GM12875 (cell line): ENCODE data around the gene CASP8.

Experiments used
- H3K4me3 ChIP-seq: one replicate; pipeline ENCODE4 v1.5.1; 2011; ENCODE audit warnings: low read depth, low read length, control low read depth
- TF ChIP-seq, protein P1 (sequence below): IDR thresholded peaks from 2 replicates; pipeline ENCODE4 v1.5.1; 2011; ENCODE audit warnings: low read depth, mild to moderate bottlenecking, control low read depth, inconsistent platforms, low read length, moderate library complexity, borderline replicate concordance; ENCODE audit not compliant: insufficient read depth

Gene CASP8

DNA sequence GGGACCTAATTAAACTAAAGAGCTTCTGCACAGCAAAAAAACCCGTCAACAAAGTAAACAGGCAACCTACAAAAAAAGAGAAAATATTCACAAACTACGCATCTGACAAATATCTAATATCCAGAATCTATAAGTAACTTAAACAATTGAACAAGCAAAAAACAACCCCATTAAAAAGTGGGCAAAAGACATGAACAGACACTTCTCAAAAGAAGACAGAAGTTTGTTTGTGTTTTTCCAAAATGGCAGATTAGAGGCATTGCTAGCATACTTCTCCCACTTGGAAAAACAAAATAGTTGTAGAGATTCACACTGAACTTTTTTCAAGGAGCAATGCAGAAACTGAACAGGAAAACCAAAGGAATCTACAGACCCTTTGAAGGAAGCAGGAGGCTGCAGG lies 59.2 kb downstream of the CASP8 start:
- H3K4me3 ChIP-seq, result no peak overlapping the region
- TF ChIP-seq, protein P1, sequence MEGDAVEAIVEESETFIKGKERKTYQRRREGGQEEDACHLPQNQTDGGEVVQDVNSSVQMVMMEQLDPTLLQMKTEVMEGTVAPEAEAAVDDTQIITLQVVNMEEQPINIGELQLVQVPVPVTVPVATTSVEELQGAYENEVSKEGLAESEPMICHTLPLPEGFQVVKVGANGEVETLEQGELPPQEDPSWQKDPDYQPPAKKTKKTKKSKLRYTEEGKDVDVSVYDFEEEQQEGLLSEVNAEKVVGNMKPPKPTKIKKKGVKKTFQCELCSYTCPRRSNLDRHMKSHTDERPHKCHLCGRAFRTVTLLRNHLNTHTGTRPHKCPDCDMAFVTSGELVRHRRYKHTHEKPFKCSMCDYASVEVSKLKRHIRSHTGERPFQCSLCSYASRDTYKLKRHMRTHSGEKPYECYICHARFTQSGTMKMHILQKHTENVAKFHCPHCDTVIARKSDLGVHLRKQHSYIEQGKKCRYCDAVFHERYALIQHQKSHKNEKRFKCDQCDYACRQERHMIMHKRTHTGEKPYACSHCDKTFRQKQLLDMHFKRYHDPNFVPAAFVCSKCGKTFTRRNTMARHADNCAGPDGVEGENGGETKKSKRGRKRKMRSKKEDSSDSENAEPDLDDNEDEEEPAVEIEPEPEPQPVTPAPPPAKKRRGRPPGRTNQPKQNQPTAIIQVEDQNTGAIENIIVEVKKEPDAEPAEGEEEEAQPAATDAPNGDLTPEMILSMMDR, result no peak

DNA sequence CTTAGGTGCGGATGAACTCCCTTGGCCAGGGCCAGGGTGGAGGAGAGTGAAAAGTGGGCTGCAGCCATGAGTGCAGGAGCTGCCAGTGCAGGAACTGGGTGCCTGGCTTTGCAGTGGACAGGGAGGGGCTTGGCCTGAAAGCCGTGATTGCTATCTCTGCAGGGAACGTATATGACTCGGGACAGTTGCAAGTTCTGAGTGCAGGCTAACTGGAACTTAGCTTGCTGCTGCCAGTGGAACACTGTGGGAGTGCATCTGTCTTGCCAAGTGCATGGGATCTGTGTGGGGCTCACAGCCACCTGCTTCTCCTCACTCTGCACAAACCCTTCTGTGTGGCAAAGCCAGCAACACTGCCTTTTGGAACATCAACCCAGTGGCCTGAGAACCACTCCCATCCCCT lies 59.9 kb downstream of the CASP8 start:
- no peak overlapping the region for H3K4me3 ChIP-seq
- TF ChIP-seq, protein P1, result no peak

DNA sequence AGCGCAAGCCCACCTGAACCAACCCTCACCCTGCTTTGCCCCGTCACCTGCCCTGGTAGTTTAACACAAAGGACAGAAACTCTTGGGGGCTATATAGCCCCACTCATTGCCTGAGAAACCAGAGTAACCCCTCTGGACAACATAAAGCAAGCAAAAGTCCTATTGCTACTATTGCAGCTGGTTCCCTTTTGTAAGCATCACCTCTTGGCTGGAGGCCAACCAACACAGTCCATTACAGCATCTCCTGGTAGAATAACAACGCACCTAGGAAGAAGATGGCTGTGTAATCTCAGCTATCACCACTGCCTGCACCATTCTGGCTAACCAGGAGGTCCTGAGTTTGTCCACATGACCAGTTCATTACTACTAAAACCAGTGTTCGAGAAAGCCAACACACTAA lies 60.4 kb downstream of the CASP8 start:
- TF ChIP-seq, protein P1, result no peak
- no peak overlapping the region for H3K4me3 ChIP-seq

DNA sequence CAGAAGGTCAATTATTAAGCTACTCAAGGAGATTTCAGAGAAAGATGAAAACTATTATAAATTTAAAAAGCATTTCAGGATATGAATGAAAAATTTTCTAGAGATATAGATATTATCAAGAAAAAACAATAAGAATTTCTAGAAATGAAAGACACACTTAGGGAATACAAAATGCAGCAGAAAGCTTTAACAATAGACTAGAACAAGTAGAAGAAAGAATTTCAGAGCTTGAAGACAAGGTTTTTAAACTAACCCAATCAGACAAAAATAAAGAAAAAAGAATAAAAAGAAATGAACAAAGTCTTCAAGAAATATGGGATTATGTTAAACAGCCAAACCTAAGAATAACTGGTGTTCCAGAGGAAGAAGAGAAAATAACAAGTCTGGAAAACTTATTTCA lies 62.4 kb downstream of the CASP8 start:
- TF ChIP-seq, protein P1, result no peak
- H3K4me3 ChIP-seq, result no peak overlapping the region

DNA sequence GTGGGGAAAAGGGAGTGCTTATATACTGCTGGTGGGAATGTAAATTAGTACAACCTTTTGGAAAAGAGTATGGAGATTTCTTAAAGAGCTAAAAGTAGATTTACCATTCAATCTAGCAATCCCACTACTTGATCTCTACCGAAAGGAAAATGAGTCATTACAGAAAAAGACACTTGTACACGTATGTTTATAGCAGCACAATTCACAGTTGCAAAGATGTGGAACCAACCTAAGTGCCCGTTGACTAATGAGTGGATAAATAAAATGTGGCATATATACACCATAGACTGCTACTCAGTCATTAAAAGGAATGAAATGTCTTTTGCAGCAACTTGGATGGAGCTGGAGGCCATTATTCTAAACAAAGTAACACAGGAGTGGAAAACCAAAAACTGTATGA lies 67.3 kb downstream of the CASP8 start:
- TF ChIP-seq, protein P1, result no peak
- H3K4me3 ChIP-seq, result no peak overlapping the region

DNA sequence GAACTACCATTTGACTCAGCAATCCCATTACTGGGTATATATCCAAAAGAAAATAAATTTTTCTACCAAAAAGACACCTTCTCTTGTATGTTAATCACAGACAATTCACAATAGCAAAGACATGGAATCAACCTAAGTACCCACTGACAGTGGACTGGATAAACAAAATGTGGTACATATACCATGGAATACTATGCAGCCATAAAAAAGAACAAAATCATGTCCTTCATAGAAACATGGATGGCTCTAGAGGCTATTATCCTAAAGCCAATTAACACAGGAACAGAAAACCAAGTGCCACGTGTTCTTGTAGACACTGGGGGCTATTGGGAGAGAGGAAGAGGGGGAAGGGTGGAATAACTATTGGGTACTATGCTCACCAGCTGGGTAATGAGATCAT lies 69.1 kb downstream of the CASP8 start:
- TF ChIP-seq, protein P1, result no peak
- no peak overlapping the region for H3K4me3 ChIP-seq
